ENCODE data around the gene CFHR1.
"Not testable (repeated sequence)": the region's sequence is repeated elsewhere in the genome, so short reads cannot be mapped to it uniquely, and the experiment has no call there.

The CFHR1 gene

GRCh38 chr1:196819531-196819930 is at the start of gene CFHR1:
CFHR1 (plus strand) TSS chr1:196819731; CDS start chr1:196819845, 114 bp downstream.
- not testable (repeated sequence) for DNase-seq

GRCh38 chr1:196769823-196770222 is 49.7 kb upstream of the CFHR1 start:
- DNase-seq, result not testable (repeated sequence)

- no peak for DNase-seq
Observed at GRCh38 chr1:196773713-196774112, 45.8 kb upstream of the CFHR1 start.

GRCh38 chr1:196774175-196774574 is 45.4 kb upstream of the CFHR1 start:
- no peak for DNase-seq

GRCh38 chr1:196774603-196775002 is 44.9 kb upstream of the CFHR1 start, which contains the start of gene CFHR3:
CFHR3 (plus strand) TSS chr1:196774840; CDS start chr1:196774887, 47 bp downstream.
- DNase-seq, result no peak

- no peak for DNase-seq
Observed at GRCh38 chr1:196777603-196778002, 41.9 kb upstream of the CFHR1 start.

- DNase-seq, result no peak
Observed at GRCh38 chr1:196779093-196779492, 40.4 kb upstream of the CFHR1 start.

- not testable (repeated sequence) for DNase-seq
Observed at GRCh38 chr1:196791252-196791651, 28.3 kb upstream of the CFHR1 start.

- DNase-seq, result not testable (repeated sequence)
Observed at GRCh38 chr1:196794103-196794502, 25.4 kb upstream of the CFHR1 start.

- no peak for DNase-seq
Observed at GRCh38 chr1:196797891-196798290, 21.6 kb upstream of the CFHR1 start.

- DNase-seq, result not testable (repeated sequence)
Observed at GRCh38 chr1:196801920-196802319, 17.6 kb upstream of the CFHR1 start.

- no peak for DNase-seq
Observed at GRCh38 chr1:196808529-196809235, 10.8 kb upstream of the CFHR1 start.

- DNase-seq, result not testable (repeated sequence)
Observed at GRCh38 chr1:196817442-196817841, 2.1 kb upstream of the CFHR1 start.

- DNase-seq, result not testable (repeated sequence)
Observed at GRCh38 chr1:196827860-196828259, 8.3 kb downstream of the CFHR1 start.

GRCh38 chr1:196849613-196850492 is 30.3 kb downstream of the CFHR1 start:
- not testable (repeated sequence) for DNase-seq

- DNase-seq, result no peak
Observed at GRCh38 chr1:196856053-196856452, 36.5 kb downstream of the CFHR1 start.

- DNase-seq, result no peak
Observed at GRCh38 chr1:196857188-196857587, 37.7 kb downstream of the CFHR1 start.

- no peak for DNase-seq
Observed at GRCh38 chr1:196858811-196859210, 39.3 kb downstream of the CFHR1 start.

- no peak for DNase-seq
Observed at GRCh38 chr1:196860323-196860884, 40.9 kb downstream of the CFHR1 start.

GRCh38 chr1:196861429-196861828 is 41.9 kb downstream of the CFHR1 start:
- no peak for DNase-seq

GRCh38 chr1:196866974-196867373 is 47.4 kb downstream of the CFHR1 start:
- DNase-seq, result no peak

- no peak for DNase-seq
Observed at GRCh38 chr1:196873385-196873784, 53.9 kb downstream of the CFHR1 start.

GRCh38 chr1:196875935-196876334 is 56.4 kb downstream of the CFHR1 start:
- no peak for DNase-seq

- DNase-seq, result no peak
Observed at GRCh38 chr1:196877964-196878363, 58.4 kb downstream of the CFHR1 start.

Measured in activated naive CD4-positive, alpha-beta T cell treated with Interleukin-2 at 50 U/mL for 16 hours (primary cell).